ENCODE data around the gene GPX5.
"Not testable (repeated sequence)": the region's sequence is repeated elsewhere in the genome, so short reads cannot be mapped to it uniquely, and the experiment has no call there.

Gene GPX5

DNA sequence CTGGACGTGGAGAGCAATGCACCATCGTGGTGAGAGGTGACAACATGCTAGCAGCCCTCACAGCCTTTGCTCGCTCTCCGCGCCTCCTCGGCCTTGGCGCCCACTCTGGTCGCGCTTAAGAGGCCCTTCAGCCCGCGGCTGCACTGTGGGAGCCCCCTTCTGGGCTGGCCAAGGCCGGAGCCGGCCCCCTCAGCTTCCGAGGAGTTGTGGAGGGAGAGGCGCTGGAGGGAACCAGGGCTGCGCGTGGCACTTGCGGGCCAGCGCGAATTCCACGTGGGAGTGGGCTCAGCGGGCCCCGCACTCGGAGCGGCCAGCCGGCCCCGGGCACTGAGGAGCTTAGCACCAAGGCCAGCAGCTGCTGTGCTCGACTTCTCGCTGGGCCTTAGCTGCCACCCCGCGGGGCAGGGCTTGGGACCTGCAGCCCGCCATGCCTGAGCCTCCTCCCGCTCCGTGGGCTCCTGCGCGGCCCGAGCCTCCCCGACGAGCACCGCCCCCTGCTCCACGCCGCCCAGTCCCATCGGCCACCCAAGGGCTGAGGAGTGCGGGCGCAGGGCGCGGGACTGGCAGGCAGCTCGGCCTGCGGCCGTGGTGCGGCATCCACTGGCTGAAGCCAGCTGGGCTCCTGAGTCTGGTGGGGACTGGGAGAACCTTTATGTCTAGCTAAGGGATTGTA is 13.9 kb upstream of the GPX5 start:
- in situ Hi-C loops (cut with MboI; ENCODE audit: low sequenced_read_pairs), result no loop called here

DNA sequence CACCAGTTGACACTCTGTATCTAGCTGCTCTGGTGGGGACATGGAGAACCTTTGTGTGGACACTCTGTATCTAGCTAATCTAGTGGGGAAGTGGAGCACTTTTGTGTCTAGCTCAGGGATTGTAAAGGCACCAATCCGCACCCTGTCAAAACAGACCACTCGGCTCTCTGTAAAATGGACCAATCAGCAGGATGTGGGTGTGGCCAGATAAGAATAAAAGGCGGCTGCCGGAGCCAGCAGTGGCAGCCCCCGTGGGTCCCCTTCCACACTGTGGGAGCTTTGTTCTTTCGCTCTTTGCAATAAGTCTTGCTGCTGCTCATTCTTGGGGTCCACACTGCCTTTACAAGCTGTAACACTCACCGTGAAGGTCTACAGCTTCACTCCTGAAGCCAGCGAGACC is 13.3 kb upstream of the GPX5 start:
- in situ Hi-C loops (cut with MboI; ENCODE audit: low sequenced_read_pairs), result not testable (repeated sequence)

DNA sequence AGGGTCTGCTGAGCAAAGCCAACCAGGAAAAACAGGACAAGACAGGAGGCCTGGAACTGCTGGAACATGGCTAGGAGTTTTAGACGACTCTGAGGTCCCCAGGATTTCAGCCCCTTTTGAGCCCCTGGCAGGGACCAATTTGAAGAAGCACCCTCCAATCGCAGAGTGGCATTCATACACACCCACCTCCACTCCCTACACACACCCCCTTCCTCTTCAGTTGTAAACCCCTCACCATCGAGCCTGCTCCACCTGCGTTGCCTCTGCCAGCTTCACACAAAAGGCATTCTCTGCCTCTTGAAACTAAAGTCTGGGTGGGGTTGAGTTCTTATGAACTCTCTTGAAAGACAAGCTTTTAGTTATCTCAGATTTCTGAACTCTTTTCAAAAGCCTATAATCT is 10.0 kb upstream of the GPX5 start, which contains the start of gene GPX6:
Gene GPX6, minus strand, starts transcription at position 118 of the 400 bp plus-strand sequence. Its CDS starts 50 bp downstream, at position 68.
- in situ Hi-C loops (cut with MboI; ENCODE audit: low sequenced_read_pairs), result no loop called here

DNA sequence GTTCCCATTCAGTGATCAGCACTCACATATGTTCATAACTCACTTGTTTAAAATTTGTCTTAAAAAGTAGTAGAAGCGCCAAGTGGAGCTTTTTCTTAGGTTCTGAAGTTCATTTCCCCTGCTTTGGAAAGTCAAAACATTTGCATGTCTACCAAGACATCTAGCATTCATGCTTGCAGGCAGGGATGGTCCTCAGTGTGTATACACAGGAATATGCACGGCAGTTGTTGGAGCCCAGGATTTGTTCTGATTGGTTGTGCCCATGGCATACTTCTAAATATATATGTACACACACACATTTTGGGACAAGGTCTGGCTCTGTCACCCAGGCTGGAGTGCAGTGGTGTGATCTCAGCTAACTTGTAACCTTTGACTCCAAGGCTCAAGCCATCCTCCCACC is 7.7 kb upstream of the GPX5 start:
- in situ Hi-C loops (cut with MboI; ENCODE audit: low sequenced_read_pairs), result no loop called here

DNA sequence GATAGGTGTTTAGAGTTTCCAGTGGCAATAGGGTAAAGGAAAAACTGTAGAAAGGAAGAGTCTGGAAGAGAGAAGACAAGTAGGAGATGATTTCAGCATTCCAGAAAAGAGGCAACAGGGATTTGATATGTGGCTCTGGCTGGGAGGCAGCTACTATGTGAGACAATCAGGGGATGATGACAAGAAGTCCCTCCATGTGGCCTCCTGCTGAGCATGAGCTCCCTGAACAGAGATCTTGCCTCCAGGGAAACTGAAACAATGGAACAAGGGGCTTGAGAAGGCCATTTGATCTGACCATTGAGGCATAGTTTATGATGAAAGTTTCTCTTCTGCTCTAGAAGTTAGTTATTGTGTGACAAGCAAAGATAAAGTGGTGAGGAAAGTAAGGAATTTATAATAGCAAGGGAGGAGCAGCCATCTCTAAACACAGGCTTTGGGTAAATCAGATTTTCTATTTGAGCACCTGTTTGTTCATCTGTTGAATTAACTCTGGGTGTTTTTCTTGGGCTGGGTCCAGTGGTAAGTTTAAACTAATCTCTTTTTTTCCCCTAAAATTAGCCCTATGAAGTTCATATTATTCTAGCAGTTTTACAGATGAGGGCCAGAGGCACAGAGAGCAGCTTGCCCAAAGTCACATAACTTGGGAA is 3.0 kb upstream of the GPX5 start:
- in situ Hi-C loops (cut with MboI; ENCODE audit: low sequenced_read_pairs), result no loop called here

DNA sequence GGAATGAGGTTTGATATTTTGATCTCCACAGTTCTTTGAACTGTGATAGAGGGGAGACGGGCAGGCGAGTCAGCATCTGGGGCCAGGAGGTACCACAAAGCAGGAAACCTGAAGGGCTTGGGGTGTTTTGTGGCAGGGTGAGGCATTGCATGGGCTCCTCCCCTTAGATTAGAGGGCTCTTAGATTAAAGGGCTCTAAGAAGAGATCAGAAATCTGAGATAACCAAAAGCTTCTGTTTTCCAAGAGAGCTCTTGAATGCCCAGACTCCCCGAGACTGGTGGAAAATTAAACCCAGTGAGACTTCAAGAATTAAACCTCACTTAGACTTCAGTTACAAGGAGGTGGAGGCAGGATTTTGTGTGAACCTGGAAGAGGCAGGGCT is 2.4 kb upstream of the GPX5 start:
- in situ Hi-C loops (cut with MboI; ENCODE audit: low sequenced_read_pairs), result no loop called here

DNA sequence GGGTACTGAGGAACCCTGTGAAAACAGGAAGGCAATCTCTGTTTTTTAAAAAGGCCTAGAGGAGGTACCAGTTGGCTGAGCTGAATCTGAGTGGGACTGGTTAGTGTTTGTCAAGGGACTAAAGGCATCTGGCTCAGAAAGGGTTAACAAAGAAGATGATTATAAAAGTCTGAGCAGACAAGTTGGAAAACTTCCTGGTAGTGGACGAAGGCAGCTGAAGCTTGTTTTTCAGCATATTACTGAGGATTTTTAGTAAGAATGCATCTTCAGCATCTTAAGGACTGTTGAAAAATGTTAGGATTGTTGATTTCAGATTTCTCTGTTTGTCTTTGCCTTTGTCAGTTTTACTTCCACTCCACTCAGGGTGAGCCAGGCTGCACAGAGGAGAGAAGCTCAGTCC is 5.1 kb downstream of the GPX5 start:
- in situ Hi-C loops (cut with MboI; ENCODE audit: low sequenced_read_pairs), result no loop called here

DNA sequence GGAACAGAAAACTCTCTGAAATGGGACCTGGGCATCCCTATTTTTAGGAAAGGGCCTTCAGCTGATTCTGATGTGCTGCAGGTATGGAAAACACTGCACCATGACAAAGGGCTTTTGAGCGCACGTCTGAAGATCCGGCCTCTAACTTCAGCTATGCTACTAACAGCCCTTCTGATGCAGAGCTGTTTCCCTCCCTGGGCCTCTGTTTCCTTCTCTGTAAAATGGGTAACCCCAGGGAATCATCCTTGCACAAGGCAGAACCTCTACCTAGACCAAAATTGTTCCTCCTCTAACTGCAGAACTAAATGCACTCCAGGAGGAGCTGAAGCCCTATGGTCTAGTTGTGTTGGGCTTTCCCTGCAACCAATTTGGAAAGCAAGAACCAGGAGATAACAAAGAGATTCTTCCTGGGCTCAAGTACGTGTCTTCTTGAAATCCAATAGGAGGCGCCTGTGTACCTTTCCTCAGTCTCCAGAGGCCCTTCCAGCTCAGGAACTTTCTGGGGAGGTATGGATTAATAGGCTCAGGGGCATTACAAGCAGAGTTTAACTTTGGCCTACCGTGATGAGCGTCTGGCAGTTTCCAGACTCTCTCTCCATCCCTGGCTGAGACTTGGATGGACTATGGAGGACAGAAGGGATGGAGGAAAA is 5.9 kb downstream of the GPX5 start:
- in situ Hi-C loops (cut with MboI; ENCODE audit: low sequenced_read_pairs), result no loop called here

DNA sequence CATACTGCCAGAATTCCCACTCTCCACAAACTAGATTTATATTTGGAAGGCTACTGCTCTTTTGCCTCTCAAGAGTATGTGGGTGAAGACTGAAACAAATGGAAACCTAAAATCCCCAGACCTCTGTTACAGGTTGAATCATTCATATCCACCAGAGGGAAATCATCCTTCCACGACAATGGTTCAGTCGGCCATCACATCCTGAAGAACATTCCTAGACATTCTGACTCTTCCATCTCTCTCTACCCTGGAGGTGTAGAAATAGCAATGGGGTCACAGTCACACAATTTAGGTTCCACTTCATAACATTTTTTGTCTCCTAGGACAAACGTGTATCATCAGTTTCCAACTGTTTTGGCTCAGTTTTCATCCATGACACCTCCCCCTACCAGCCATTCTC is 8.6 kb downstream of the GPX5 start:
- in situ Hi-C loops (cut with MboI; ENCODE audit: low sequenced_read_pairs), result no loop called here

DNA sequence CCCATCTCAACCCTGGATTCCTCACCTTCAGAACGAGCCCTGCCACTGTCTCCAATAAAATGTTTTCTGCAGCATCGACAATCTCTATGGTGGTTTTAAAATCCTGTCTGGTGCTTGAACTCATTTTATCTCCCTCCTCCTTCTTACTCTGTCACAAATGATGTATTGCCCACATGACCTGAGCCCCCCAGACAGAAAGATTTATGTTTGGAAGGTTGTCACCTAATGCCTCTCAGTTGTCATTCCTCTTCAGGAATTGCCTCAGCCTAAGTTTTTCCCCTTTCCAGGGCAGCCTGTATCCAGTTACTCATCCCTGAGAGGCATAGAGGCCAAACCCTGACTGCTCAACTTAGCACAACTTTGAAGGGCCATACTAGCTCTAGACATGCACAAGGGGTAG is 9.2 kb downstream of the GPX5 start:
- in situ Hi-C loops (cut with MboI; ENCODE audit: low sequenced_read_pairs), result no loop called here

DNA sequence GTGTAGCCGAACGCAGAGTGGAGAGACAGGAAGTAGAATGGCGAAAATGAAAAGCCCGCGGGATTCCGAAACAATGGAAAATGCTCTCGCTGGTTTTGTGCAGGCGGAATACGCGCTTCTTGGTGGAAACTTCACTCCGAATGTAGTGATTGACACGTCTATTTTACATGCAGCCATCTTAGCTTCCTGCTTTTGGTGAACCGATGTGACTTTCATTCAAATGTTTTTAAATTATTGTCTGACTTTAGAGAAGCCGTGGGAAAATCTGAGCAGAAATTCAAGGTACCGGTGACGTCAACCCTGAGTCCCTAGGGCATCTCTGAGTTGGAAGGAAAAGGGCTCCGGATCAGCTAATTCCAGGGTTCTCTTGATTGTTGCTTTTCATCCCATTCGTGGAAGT is 11.4 kb downstream of the GPX5 start:
- in situ Hi-C loops (cut with MboI; ENCODE audit: low sequenced_read_pairs), result no loop called here

DNA sequence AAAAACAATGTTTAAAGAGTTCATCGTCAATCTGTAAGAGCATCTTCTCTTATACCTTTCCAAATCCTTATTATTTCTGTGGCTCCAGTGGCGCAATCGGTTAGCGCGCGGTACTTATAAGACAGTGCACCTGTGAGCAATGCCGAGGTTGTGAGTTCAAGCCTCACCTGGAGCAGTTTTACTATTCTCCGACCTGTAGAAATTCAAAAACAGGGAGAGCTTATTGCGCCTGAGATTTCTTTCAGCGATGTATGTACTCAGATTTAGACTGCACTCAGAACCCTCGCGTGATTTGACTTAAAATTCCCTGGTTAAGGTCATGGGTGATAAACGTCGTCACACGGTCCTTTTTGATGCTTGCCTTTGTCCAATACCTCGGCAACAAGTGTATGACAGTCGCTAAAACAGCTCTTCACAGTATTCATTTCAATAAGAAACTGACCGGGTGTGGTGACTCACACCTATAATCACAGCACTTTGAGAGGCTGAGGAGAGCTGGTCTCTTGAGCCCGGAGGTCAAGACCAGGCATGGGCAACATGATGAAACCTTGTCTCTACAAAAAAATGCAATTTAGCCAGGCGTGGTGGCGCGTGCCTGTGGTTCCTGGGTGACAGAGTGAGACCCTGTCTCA is 11.9 kb downstream of the GPX5 start:
- in situ Hi-C loops (cut with MboI; ENCODE audit: low sequenced_read_pairs), result no loop called here

DNA sequence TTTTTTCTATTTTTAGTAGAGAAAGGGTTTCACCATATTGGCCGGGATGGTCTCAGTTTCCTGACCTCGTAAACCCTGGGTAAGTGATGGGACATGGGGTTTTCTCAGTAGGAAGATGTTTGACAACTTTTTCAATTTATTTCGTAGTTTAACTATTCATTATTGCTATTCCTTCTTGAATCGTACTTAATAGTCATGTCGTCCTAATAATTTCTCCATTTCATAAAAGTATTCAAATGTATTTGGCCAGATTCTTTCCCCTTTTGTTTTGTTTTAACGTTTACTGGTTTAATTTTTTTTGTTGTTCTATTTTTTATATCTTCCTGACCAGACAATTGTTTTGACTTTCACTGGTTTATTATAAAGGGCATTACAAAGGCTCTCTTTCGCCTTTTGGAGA is 16.3 kb downstream of the GPX5 start:
- in situ Hi-C loops (cut with MboI; ENCODE audit: low sequenced_read_pairs), result no loop called here

DNA sequence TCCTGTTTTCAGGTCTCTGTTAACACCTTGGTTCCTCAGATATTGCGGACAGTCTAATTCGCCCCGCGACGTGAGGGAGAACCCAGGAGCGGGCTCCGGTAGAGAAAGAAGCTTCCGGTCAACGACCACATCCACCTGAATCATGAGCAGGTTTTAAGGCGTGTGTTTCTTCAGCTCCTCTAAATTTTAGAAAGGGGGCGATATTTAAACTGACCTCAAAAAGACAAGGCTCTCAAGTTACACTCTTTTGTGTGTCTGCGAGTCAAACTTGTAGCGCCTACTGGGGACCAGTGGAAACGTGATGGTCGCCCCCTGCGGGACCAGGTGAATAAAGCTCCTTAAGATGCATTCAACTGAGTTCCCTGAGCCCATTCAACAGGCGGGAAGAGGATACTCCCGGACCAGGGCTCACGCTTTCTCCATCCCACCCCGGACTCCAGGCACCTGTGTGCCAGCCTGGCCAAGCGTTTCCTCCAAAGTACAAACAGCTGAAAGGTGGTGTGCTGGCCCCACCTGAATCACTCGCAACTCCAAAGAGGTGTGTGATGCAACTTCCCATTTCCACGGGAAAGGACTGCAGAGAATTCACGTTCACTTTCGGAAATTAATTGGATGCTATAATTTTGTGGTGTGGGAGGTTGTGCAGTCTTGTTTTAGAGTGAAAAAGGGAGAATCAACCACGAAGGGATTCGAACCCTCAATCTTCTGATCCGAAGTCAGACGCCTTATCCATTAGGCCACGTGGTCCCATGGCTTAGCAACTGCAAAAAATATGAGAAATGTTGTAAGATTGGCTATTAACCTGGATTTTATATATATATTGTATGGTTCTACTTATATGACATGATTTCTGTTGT is 17.0 kb downstream of the GPX5 start:
- in situ Hi-C loops (cut with MboI; ENCODE audit: low sequenced_read_pairs), result no loop called here

DNA sequence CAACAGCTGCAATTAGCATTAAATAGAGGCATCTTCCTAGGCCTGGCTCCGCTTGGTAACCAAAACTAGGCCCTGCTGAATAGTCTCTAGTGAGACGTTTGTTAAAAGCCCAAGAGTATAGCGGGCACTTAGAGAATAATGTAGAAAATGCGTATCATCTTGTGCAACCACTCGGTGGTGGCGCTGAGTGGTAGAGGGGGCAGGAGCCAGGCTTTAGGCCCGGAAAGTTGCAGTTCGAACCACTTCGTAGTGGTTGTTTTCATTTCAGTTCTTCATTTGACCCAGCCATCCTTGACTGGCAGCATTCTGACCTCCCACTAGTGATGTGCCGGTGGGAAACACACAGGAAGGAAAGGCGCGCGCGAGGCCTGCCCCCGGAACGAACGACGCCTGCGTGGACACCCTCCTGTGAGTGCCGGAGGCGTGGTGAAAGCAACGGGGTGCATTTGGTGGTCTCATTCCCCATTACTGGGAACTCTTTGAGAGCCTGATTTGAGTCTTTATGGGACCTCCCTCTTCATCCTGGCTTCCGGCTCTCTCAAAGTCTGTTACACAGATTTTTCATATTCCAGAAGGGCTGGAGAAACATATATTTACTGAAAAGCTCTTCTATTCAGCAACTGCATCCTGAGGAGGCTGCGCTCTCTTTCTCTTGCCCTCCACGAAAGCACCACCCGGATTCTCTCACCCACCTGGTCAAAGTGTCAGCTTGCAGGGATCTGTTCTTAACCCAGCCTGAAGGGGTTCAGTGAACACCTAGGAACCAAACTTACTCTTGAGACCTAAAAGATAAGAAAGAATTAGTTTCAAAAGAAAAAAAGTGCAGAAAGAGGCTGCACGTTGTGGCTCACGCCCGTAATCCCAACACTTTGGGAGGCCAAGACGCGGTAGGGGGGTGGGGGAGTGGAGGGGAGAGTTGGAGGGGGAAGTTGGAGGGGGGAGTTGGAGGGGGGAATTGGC is 18.2 kb downstream of the GPX5 start:
- in situ Hi-C loops (cut with MboI; ENCODE audit: low sequenced_read_pairs), result no loop called here

DNA sequence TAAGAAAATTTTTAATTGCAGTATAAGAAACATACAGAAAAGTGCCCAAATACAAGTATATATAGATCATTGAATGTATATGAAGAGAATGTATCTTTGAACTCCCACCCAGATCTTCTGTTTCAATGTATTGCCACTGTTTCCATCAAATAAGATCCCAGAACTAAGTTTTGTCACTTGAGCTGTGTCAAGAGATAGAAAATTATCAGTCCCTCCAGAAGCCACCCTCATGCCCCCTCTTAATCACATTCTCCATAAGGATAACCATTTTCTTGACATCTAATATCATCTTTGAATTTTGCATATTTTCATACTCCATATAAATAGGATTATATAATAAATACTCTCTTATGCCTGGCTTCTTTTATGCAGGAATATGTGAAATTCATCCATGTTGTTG is 20.3 kb downstream of the GPX5 start:
- in situ Hi-C loops (cut with MboI; ENCODE audit: low sequenced_read_pairs), result no loop called here

DNA sequence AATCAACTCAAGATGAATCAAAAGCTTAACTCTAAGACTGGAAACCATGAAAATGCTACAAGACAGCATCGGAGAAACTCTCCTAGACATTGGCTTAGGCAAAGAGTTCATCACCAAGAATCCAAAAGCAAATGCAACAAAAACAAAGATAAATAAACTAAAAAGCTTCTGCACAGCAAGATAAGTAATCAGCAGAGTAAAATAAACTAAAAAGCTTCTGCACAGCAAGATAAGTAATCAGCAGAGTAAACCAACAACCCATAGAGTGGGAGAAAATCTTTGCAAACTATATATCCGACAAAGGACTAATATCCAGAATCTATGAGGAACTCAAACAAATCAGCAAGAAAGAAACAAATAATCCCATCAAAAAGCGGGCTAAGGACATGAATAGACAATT is 21.3 kb downstream of the GPX5 start:
- in situ Hi-C loops (cut with MboI; ENCODE audit: low sequenced_read_pairs), result not testable (repeated sequence)

DNA sequence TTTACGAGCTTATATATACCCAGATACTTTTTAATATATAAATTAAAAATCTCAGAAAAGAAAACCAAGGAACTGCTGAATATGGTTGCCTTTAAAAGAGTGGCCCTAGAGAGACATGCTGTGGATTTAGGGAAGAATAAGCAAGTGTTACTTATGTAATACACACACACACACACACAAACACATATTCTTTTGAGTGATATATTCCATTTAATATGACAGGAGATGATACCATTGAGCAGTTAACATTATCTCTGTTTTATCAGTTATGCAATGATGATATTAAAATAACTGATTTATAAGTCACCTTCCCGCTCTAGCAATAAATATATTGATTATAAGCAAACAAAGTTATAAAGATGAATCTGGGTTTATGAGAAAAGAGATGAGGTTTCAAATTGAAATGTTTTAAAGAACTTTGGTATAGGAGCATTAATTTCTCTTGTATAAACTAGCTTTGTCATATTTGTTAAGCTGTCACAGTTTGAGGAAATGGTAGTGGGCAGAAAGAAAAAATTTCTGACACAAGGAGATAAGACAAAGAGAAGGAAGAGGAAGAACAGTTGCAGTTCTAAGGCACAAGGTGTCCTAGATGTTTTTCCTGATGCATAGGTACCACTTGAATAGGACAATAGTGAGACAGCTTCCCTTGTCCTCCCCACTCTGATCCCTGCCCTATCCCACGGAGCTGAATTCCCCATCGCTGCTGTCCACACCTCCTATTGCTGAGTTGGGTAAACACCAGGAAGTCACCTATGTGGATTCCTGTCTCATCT is 26.4 kb downstream of the GPX5 start:
- in situ Hi-C loops (cut with MboI; ENCODE audit: low sequenced_read_pairs), result no loop called here

DNA sequence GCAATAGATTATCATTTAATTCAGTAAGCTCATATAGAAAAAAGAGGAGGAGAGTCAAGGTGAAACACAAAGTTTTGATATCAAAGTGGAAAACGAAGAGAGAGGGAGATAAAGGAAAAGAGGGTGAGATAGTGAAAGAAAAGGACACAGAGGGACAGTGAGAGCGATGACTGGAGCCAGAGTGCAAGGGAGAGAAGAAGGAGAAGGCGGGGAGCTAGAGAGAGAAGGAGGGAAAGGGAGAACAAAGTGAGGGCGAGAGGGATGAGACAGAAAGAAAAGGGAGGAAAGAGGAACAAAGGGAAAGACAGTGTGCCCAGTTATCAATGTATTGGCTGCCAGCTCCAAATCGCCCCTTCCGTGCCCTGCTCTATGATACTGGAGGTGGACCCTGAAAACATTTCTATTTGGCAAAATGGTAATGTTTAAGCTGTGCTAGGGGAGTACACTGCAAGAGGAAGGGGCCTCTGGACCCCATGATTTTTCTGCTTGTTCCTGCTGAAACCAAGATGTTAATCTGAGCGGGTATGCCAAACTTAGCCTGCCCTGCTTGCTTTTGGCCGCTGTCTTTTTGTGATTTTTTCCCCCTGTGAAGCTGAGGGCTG is 27.8 kb downstream of the GPX5 start:
- in situ Hi-C loops (cut with MboI; ENCODE audit: low sequenced_read_pairs), result no loop called here

Measured in HL-60/S4 treated with retinoic acid at 250 ng/mL for 4 days and 3 days (cell line).